Esophagus squamous epithelium (tissue), 5 donors: ENCODE measurements around the gene DIABLO. TPM values are rescaled to one million over a fixed set of nuclear protein-coding genes. Genes with fewer than 3 reads are reported as not detected.

ENCODE experiments used
- DNase-seq: peaks from one replicate; lab custom pipeline; 2025; lab: John Stamatoyannopoulos, UW
- H3K27ac ChIP-seq, 4 donors: fragments of 200-600 bp; sonication (generic); one replicate each; pipeline ENCODE4 v1.5.1; 2016 to 2019; ENCODE audit warnings: mild to moderate bottlenecking in 1 of 4
- H3K27me3 ChIP-seq, 4 donors: fragments of 200-600 bp; sonication (generic); 1 replicate in 3 of 4; 2 replicates in 1 of 4; pipeline versions ENCODE4 v1.5.1 to v1.6.0; 2017 to 2021; ENCODE audit warnings: antibody characterized with exemption in 1 of 4
- H3K36me3 ChIP-seq, 3 donors: fragments of 200-600 bp; sonication (generic); one replicate each; pipeline ENCODE4 v1.5.1; 2016 to 2019
- H3K4me1 ChIP-seq, 3 donors: fragments of 200-600 bp; sonication (generic); one replicate each; pipeline ENCODE4 v1.5.1; 2017 to 2019
- H3K4me3 ChIP-seq, 4 donors: fragments of 200-600 bp; sonication (generic); 1 replicate in 3 of 4; 2 replicates in 1 of 4; pipeline ENCODE4 v1.5.1; 2016 to 2019; ENCODE audit warnings: mild to moderate bottlenecking in 2 of 4, moderate library complexity in 1 of 4
- H3K9me3 ChIP-seq, 3 donors: fragments of 200-600 bp; sonication (generic); one replicate each; pipeline ENCODE4 v1.5.1; 2016 to 2019
- CTCF ChIP-seq, 6 experiments: fragments of 450-650 bp in 4 of 6; fragments of 200-600 bp in 2 of 6; sonication (generic) in 2 of 6; IDR thresholded peaks; one replicate each; pipeline ENCODE4 v1.5.1; 2016 to 2019; ENCODE audit warnings: antibody characterized with exemption in 6 of 6, mild to moderate bottlenecking in 4 of 6, moderate library complexity in 4 of 6
- POLR2A ChIP-seq, 4 donors: fragments of 450-650 bp; IDR thresholded peaks; one replicate each; pipeline ENCODE4 v1.6.1; 2017; ENCODE audit warnings: antibody characterized with exemption in 4 of 4, mild to moderate bottlenecking in 4 of 4, moderate library complexity in 3 of 4
- WGBS, 2 donors: methylation state at CpG; one replicate each; pipeline ENCODE4 v1.1.5; 2018; 5-methylcytosine and 5-hydroxymethylcytosine counted together
- intact Hi-C: fragments of 100-400 bp; cut with DNase I; formaldehyde crosslinking; loops from one replicate; pipeline ENCODE4 v1.15.0; 2022
- total RNA-seq, 4 donors: library from RNA; depleted of rRNA; stranded (reverse); fragments of >200 nt; gene quantifications; one replicate each; pipeline ENCODE4 v1.1.0, GENCODE V29; 2016
- donor health status: DM: yes; HTN: yes; CAD: no.

DIABLO gene
- total RNA-seq, 4 donors from 2014 or later: 21.6 to 50.0 (median 41.3) TPM

GRCh38 chr12:122215771-122216170, 10.1 kb downstream of the DIABLO start:
- WGBS, 2 donors: 76 to 78% methylated on average over 5 of the region's 5 CpGs
- Histone ChIP-seq H3K9me3 (no peaks in the 10 kb centered on the region), H3K27me3 (no peaks in the 10 kb centered on the region), H3K27ac (no peak overlapping the region), H3K36me3 (peaks cover 4 to 100% (median 51%) of the 10 kb centered on the region in 3 donors), H3K4me3 (no peak overlapping the region), H3K4me1 (no peaks in the 10 kb centered on the region)
- intact Hi-C loops: no loop called here
- no peak for TF ChIP-seq POLR2A (IDR thresholded peaks at IDR 0.05)
- TF ChIP-seq CTCF (IDR thresholded peaks at IDR 0.05): no peak
- DNase-seq: no peak

- no peak for DNase-seq
- WGBS, 2 donors: 82 to 88% methylated on average over 11 to 17 of the region's 18 CpGs
- TF ChIP-seq CTCF (IDR thresholded peaks at IDR 0.05): no peak
- no peak for TF ChIP-seq POLR2A (IDR thresholded peaks at IDR 0.05)
- H3K27me3 ChIP-seq: peaks cover 0 to 29% (median 2%) of the 10 kb centered on the region in 4 donors
- H3K4me1 ChIP-seq: peaks cover 0 to 28% (median 9%) of the 10 kb centered on the region in 3 donors
- H3K36me3 ChIP-seq: peaks cover 0 to 71% (median 26%) of the 10 kb centered on the region in 3 donors
- intact Hi-C loops: no loop called here
- no peaks in the 10 kb centered on the region for H3K9me3 ChIP-seq
- no peak overlapping the region for H3K27ac ChIP-seq
- H3K4me3 ChIP-seq: no peak overlapping the region
These were observed 17.6 kb downstream of the DIABLO start for GRCh38 chr12:122208073-122208820.

DNA sequence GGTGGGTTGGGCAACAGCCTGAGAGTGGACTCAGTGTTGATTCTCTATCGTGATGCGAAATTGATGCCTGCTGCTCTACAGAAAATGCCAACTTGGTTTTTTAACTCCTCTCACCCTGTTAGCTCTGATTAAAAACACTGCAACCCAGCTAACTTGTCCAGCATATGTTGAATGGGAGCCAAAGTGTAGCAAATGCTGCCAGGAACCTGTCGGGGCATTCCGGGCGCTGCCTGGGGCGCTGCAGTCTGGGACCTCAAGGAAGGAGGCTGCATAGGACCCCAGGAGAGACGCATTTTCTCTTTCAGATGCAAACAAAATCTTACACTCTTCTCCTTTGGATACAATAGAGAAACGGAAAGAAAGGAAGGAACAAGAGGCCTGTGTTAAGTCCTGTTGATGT, 18.5 kb downstream of the DIABLO start:
- intact Hi-C loops: no loop called here
- TF ChIP-seq CTCF (IDR thresholded peaks at IDR 0.05) (no peak), POLR2A (IDR thresholded peaks at IDR 0.05) (no peak)
- H3K36me3 ChIP-seq: peaks cover 0 to 62% (median 17%) of the 10 kb centered on the region in 3 donors
- peaks cover 7 to 35% (median 14%) of the 10 kb centered on the region in 3 donors for H3K4me1 ChIP-seq
- no peaks in the 10 kb centered on the region for H3K9me3 ChIP-seq
- H3K4me3 ChIP-seq: no peak overlapping the region
- WGBS, 2 donors: 80 to 87% methylated on average over 7 of the region's 8 CpGs
- H3K27ac ChIP-seq: no peak overlapping the region
- peaks cover 0 to 37% (median 2%) of the 10 kb centered on the region in 4 donors for H3K27me3 ChIP-seq
- no peak for DNase-seq

GRCh38 chr12:122206976-122207375, 18.9 kb downstream of the DIABLO start:
- no peak for DNase-seq
- Histone ChIP-seq H3K4me3 (no peak overlapping the region), H3K4me1 (peaks cover 7 to 35% (median 14%) of the 10 kb centered on the region in 3 donors), H3K27me3 (peaks cover 0 to 42% (median 2%) of the 10 kb centered on the region in 4 donors), H3K27ac (no peak overlapping the region), H3K9me3 (no peaks in the 10 kb centered on the region), H3K36me3 (peaks cover 0 to 58% (median 13%) of the 10 kb centered on the region in 3 donors)
- WGBS, 2 donors: 92% methylated on average over 2 of the region's 8 CpGs; no CpG with 5 or more reads in 1 of the 2 donors
- intact Hi-C loops: no loop called here
- TF ChIP-seq CTCF (IDR thresholded peaks at IDR 0.05) (no peak), POLR2A (IDR thresholded peaks at IDR 0.05) (no peak)
